ENCODE data around the gene ESRRA.

Gene ESRRA

DNA sequence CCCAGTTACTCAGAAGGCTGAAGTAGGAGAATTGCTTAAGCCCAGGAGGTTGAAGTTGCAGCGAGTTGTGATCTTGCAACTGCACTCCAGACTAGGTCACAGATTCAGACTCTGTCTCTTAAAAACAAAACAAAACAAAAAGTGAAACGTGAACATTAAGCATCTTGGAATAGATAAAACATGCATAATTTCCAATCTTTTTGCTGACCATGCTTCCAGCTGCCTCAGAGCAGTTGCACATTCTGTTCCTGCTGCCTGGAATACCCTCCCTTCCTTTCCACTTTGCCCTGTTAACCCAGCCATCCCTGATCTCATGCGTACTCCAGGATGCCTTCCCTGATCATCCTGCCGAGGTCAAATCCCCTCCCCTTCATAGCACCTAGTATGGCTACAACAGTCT is 34.0 kb downstream of the ESRRA start:
- no peak for TF ChIP-seq SPI1 (IDR thresholded peaks at IDR 0.05; ENCODE audit: low read depth, low read length)
- no peak for TF ChIP-seq POLR2AphosphoS5 (IDR thresholded peaks at IDR 0.05; ENCODE audit: low read depth, low read length)
- no peak for TF ChIP-seq POLR2A (IDR thresholded peaks at IDR 0.05; ENCODE audit: low read depth, low read length)
- TF ChIP-seq TAF1 (IDR thresholded peaks at IDR 0.05; ENCODE audit: low read depth, low read length): no peak
- TF ChIP-seq POU2F2 (IDR thresholded peaks at IDR 0.05; ENCODE audit: low read depth, low read length): no peak
- TF ChIP-seq PAX5 (IDR thresholded peaks at IDR 0.05; ENCODE audit: insufficient read depth, low read length, severe bottlenecking): no peak
- DNase-seq (ENCODE audit: insufficient read length, low spot score) (no peak), FAIRE-seq (no peak)

DNA sequence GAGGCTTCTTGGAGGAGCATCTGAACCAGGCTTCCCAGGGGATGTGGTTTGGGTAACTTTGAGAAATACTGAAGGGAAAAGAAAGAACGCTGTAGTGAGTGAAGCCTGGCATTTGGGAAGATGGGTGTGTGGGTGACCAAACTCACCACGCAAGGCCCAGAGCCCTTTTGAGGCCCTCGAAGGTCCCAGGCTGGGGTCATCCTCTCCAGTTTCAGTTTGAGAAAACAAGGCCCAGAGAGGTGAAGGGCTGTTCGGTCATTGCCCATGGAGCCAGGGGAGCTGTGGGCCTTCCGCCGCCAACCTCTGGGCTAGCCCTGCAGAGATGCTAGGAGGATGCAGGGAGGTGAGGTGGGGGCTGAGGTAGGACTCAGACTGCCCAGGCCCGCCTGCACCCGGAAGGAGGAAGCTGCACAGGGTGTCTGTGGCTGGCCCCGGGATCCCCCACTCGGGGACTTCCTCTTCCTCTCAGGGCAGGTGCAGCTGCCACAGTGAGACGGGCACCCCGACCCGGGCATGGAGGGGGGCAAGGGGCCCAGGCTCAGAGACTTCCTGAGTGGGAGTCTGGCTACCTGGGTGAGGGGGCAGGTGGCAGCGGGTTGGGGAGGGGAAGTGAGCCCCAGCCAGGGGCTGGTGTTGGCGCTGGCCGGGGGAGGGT is 34.6 kb downstream of the ESRRA start, which contains the start of gene CCDC88B:
Gene CCDC88B, plus strand, starts transcription at position 451 of the 655 bp plus-strand sequence. Its CDS starts 63 bp downstream, at position 514.
- DNase-seq (ENCODE audit: insufficient read length, low spot score) (peak; percentile 86), FAIRE-seq (peak; percentile 51)
- peak; percentile 16; the same call in 1 of the 2 replicates for TF ChIP-seq POU2F2 (IDR thresholded peaks at IDR 0.05; ENCODE audit: low read depth, low read length)
- TF ChIP-seq POLR2AphosphoS5 (IDR thresholded peaks at IDR 0.05; ENCODE audit: low read depth, low read length): peak; percentile 71
- 0 out of 2 replicates have a peak, but pooled peaks have one; percentile 33 for TF ChIP-seq TAF1 (IDR thresholded peaks at IDR 0.05; ENCODE audit: low read depth, low read length)
- TF ChIP-seq PAX5 (IDR thresholded peaks at IDR 0.05; ENCODE audit: insufficient read depth, low read length, severe bottlenecking): no peak
- TF ChIP-seq SPI1 (IDR thresholded peaks at IDR 0.05; ENCODE audit: low read depth, low read length): peak; percentile 89
- TF ChIP-seq POLR2A (IDR thresholded peaks at IDR 0.05; ENCODE audit: low read depth, low read length): peak; percentile 49; the same call in 1 of the 2 replicates

DNA sequence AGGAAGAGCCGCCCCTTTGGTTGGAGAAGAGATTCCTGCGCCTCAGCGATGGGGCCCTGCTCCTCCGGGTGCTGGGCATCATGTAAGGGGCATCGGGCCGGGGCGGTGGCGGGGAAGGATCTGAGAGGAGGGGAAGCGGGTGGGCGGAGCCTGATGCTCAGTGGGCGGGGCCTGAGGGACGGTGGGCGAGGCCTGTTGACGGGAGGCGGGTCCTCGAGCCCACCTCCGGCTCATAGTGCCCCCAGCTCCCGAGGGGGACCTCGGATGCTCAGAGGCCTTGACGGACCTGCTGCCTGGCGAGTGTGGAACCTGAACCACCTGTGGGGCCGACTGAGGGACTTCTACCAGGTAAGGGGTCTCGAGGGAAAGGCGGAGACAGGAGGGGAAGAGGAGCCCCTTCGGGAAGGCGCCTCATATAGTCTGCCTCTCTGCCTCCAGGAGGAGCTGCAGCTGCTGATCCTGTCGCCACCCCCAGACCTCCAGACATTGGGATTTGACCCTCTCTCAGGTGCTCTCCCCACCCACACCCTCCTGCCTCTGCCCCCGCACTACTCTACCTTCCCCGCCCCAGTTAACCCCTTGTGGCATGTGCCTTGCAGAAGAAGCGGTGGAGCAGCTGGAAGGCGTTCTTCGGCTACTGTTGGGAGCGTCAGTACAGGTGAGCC is 35.5 kb downstream of the ESRRA start:
- no peak for TF ChIP-seq PAX5 (IDR thresholded peaks at IDR 0.05; ENCODE audit: insufficient read depth, low read length, severe bottlenecking)
- TF ChIP-seq POLR2AphosphoS5 (IDR thresholded peaks at IDR 0.05; ENCODE audit: low read depth, low read length): no peak
- TF ChIP-seq POU2F2 (IDR thresholded peaks at IDR 0.05; ENCODE audit: low read depth, low read length): no peak
- TF ChIP-seq POLR2A (IDR thresholded peaks at IDR 0.05; ENCODE audit: low read depth, low read length): no peak
- no peak for TF ChIP-seq TAF1 (IDR thresholded peaks at IDR 0.05; ENCODE audit: low read depth, low read length)
- TF ChIP-seq SPI1 (IDR thresholded peaks at IDR 0.05; ENCODE audit: low read depth, low read length): no peak
- FAIRE-seq (peak; percentile 89), DNase-seq (ENCODE audit: insufficient read length, low spot score) (no peak)

DNA sequence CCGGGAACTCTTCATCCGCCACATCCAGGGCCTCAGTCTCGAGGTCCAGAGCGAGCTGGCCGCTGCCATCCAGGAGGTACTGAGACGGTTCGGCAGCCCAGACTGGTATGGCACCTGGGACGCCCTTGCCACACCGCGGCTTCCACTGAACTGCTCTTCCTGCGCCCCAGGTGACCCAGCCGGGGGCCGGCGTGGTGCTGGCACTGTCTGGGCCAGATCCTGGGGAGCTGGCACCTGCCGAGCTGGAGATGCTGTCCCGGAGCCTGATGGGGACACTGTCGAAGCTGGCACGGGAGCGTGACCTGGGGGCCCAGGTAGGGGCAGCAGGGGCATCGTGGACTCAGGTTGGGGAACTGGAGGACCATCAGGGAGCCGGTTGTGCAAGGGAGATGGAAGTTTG is 36.1 kb downstream of the ESRRA start:
- no peak for FAIRE-seq
- TF ChIP-seq POLR2AphosphoS5 (IDR thresholded peaks at IDR 0.05; ENCODE audit: low read depth, low read length) (no peak), PAX5 (IDR thresholded peaks at IDR 0.05; ENCODE audit: insufficient read depth, low read length, severe bottlenecking) (no peak), TAF1 (IDR thresholded peaks at IDR 0.05; ENCODE audit: low read depth, low read length) (no peak), SPI1 (IDR thresholded peaks at IDR 0.05; ENCODE audit: low read depth, low read length) (no peak), POU2F2 (IDR thresholded peaks at IDR 0.05; ENCODE audit: low read depth, low read length) (no peak), POLR2A (IDR thresholded peaks at IDR 0.05; ENCODE audit: low read depth, low read length) (no peak)
- no peak for DNase-seq (ENCODE audit: insufficient read length, low spot score)

DNA sequence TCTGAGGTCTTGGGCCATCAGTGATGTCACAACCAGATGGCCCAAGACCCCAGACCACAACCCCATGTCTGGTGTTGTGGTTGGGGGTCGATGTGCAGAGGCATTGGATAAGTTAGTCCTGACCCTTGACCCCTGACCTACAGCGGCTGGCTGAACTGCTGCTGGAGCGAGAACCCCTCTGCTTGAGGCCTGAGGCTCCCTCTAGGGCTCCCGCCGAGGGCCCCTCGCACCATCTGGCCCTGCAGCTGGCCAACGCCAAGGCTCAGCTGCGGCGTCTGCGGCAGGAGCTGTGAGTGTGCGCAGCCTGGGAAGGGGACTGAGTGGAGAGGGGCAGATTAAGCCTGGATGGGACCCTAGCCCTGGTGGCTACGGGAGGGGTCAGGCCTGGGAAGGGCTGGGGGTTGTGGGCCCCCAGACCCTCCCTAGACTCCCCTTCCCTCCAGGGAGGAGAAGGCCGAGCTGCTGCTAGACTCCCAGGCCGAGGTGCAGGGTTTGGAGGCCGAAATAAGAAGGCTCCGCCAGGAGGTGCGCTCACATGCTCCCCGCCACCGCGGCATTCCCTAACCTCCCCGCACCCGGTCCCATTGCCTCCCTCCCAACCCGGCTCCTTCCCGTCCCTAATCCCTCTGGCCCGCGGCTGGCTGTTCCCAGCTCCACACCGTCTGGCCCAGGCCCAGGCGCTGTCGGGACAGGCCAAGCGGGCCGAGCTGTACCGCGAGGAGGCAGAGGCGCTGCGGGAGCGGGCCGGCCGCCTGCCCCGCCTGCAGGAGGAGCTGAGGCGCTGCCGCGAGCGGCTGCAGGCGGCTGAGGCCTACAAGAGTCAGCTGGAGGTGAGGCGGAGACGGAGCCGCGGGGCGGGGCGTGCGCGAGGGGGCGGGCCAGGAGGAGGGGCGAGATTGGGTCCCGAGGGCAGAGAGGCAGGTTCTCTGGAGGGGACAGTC is 36.8 kb downstream of the ESRRA start:
- peak; percentile 89 for FAIRE-seq
- DNase-seq (ENCODE audit: insufficient read length, low spot score): peak; percentile 100
- TF ChIP-seq POLR2AphosphoS5 (IDR thresholded peaks at IDR 0.05; ENCODE audit: low read depth, low read length) (no peak), POU2F2 (IDR thresholded peaks at IDR 0.05; ENCODE audit: low read depth, low read length) (no peak), TAF1 (IDR thresholded peaks at IDR 0.05; ENCODE audit: low read depth, low read length) (no peak), PAX5 (IDR thresholded peaks at IDR 0.05; ENCODE audit: insufficient read depth, low read length, severe bottlenecking) (no peak), SPI1 (IDR thresholded peaks at IDR 0.05; ENCODE audit: low read depth, low read length) (no peak), POLR2A (IDR thresholded peaks at IDR 0.05; ENCODE audit: low read depth, low read length) (no peak)

DNA sequence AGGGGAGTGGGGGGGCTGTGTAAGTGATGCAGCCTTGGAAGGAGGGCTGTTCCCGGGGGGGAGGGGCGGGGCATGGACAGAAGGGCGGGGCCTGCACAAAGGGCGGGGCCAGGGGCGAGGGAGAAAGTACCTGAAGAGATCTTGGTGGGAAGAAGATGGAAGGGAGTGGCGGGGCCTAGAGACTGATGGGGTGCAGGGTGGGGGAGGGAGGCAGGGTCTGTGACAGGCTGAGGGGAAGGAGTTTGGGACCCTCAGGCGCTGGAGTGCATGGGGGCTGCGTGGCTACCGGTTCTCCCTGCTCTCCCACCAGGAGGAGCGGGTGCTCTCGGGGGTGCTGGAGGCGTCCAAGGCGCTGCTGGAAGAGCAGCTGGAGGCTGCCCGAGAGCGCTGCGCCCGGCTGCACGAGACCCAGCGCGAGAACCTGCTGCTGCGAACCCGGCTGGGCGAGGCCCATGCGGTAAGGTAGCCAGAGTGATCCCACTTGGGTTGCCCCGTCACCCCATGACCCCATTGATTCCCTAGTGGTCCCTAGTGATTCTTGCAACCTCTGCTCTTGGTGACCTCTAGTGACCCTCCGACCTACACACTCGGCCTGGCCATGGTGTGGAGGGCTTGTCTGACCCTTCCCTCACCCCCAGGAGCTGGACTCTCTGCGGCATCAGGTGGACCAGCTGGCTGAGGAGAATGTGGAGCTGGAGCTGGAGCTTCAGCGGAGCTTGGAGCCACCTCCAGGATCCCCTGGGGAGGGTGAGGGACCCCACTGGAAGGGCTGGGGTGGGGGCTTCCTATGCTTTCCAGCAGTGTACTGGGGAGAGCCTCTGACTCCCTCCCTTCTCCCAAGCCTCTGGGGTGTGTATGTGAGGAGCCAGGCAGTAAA is 37.8 kb downstream of the ESRRA start:
- no peak for FAIRE-seq
- TF ChIP-seq TAF1 (IDR thresholded peaks at IDR 0.05; ENCODE audit: low read depth, low read length) (no peak), PAX5 (IDR thresholded peaks at IDR 0.05; ENCODE audit: insufficient read depth, low read length, severe bottlenecking) (no peak), POLR2A (IDR thresholded peaks at IDR 0.05; ENCODE audit: low read depth, low read length) (no peak), SPI1 (IDR thresholded peaks at IDR 0.05; ENCODE audit: low read depth, low read length) (no peak), POU2F2 (IDR thresholded peaks at IDR 0.05; ENCODE audit: low read depth, low read length) (no peak), POLR2AphosphoS5 (IDR thresholded peaks at IDR 0.05; ENCODE audit: low read depth, low read length) (no peak)
- DNase-seq (ENCODE audit: insufficient read length, low spot score): no peak

DNA sequence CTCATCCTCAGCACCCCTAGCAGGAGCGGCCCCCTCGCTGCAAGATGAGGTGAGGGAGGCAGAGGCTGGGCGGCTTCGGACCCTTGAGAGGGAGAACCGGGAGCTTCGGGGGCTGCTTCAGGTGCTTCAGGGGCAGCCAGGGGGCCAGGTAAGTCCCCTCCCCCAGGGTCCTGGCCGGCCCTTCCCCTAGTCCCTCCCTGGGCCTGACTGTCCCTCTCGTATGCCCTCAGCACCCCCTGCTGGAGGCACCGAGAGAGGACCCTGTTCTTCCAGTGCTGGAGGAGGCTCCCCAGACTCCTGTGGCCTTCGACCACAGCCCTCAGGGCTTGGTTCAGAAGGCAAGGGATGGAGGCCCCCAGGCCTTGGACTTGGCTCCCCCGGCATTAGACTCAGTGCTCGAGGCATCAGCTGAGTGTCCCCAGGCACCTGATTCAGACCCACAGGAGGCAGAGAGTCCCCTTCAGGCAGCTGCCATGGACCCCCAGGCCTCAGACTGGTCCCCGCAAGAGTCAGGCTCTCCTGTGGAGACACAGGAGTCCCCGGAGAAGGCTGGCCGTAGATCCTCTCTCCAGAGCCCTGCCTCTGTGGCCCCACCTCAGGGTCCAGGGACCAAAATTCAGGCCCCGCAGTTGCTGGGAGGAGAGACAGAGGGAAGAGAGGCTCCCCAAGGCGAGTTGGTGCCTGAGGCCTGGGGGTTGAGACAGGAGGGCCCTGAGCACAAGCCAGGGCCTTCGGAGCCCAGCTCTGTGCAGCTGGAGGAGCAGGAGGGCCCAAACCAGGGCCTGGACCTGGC is 38.6 kb downstream of the ESRRA start:
- TF ChIP-seq POU2F2 (IDR thresholded peaks at IDR 0.05; ENCODE audit: low read depth, low read length) (no peak), TAF1 (IDR thresholded peaks at IDR 0.05; ENCODE audit: low read depth, low read length) (no peak), POLR2A (IDR thresholded peaks at IDR 0.05; ENCODE audit: low read depth, low read length) (no peak), POLR2AphosphoS5 (IDR thresholded peaks at IDR 0.05; ENCODE audit: low read depth, low read length) (no peak), SPI1 (IDR thresholded peaks at IDR 0.05; ENCODE audit: low read depth, low read length) (no peak), PAX5 (IDR thresholded peaks at IDR 0.05; ENCODE audit: insufficient read depth, low read length, severe bottlenecking) (no peak)
- no peak for FAIRE-seq

More for the DNA sequence above, 38.6 kb downstream of the ESRRA start:
- no peak for DNase-seq (ENCODE audit: insufficient read length, low spot score)
